Adrenal gland (tissue), 5 donors: ENCODE results near the gene PARVB.

ENCODE experiments used
- POLR2A ChIP-seq, 2 donors: fragments of 450-650 bp; IDR thresholded peaks; one replicate each; pipeline ENCODE4 v1.6.1; 2017; ENCODE audit warnings: antibody characterized with exemption in 2 of 2, mild to moderate bottlenecking in 2 of 2, moderate library complexity in 1 of 2
- TF ChIP-seq, protein P1 (sequence below), 6 experiments: fragments of 450-650 bp in 4 of 6; fragments of 200-600 bp in 2 of 6; sonication (generic) in 1 of 6; IDR thresholded peaks; 1 replicate in 5 of 6; 2 replicates in 1 of 6; pipeline versions ENCODE4 v1.5.1 to v1.8.0; 2016 to 2021; ENCODE audit warnings: antibody characterized with exemption in 6 of 6, mild to moderate bottlenecking in 2 of 6, moderate library complexity in 1 of 6
- donor health status: DM: no; HTN: no; CAD: no.

DNA sequence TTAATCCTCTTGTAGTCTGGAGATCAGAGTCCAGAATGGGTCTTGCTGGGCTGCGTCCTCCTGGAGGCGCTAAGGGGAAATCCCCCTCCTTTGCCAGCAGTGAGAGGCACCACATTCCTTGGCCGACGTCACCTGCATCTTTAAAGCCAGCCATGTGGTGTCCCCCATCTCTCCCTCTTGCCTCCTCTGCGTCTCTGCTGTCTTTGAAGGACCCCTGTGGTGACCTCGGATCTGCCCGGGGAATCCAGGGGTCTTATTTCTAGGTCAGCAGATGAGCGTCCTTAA lies 27.2 kb upstream of the PARVB start:
- TF ChIP-seq, protein P1, sequence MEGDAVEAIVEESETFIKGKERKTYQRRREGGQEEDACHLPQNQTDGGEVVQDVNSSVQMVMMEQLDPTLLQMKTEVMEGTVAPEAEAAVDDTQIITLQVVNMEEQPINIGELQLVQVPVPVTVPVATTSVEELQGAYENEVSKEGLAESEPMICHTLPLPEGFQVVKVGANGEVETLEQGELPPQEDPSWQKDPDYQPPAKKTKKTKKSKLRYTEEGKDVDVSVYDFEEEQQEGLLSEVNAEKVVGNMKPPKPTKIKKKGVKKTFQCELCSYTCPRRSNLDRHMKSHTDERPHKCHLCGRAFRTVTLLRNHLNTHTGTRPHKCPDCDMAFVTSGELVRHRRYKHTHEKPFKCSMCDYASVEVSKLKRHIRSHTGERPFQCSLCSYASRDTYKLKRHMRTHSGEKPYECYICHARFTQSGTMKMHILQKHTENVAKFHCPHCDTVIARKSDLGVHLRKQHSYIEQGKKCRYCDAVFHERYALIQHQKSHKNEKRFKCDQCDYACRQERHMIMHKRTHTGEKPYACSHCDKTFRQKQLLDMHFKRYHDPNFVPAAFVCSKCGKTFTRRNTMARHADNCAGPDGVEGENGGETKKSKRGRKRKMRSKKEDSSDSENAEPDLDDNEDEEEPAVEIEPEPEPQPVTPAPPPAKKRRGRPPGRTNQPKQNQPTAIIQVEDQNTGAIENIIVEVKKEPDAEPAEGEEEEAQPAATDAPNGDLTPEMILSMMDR (IDR thresholded peaks at IDR 0.05), result no peak
- no peak for TF ChIP-seq POLR2A (IDR thresholded peaks at IDR 0.05)
